Transverse colon (tissue), 4 donors: ENCODE data around the gene KIAA0753. TPM values are rescaled to one million over a fixed set of nuclear protein-coding genes. Genes with fewer than 3 reads are reported as not detected.

ENCODE experiments used
- DNase-seq: peaks from one replicate; pipeline ENCODE4 v3.0.0-alpha.2; 2019
- H3K27ac ChIP-seq, 4 donors: fragments of 200-600 bp; sonication (generic); 2 replicates each; pipeline ENCODE4 v1.5.1; 2016 to 2018; ENCODE audit warnings: inconsistent platforms in 4 of 4
- H3K27me3 ChIP-seq: fragments of 200-600 bp; sonication (generic); 2 replicates; pipeline ENCODE4 v1.5.1; 2017; ENCODE audit warnings: inconsistent platforms
- H3K36me3 ChIP-seq, 4 donors: fragments of 200-600 bp; sonication (generic); 2 replicates each; pipeline ENCODE4 v1.5.1; 2017 to 2019; ENCODE audit warnings: inconsistent platforms in 4 of 4
- H3K4me1 ChIP-seq, 4 donors: fragments of 200-600 bp; sonication (generic); 2 replicates each; pipeline ENCODE4 v1.5.1; 2017 to 2020; ENCODE audit warnings: inconsistent platforms in 4 of 4
- H3K4me3 ChIP-seq, 4 donors: fragments of 200-600 bp; sonication (generic); 1 replicate in 1 of 4; 2 replicates in 3 of 4; pipeline versions ENCODE4 v1.5.1 to v1.6.1; 2017 to 2019; ENCODE audit warnings: inconsistent platforms in 4 of 4
- H3K9me3 ChIP-seq, 2 donors: fragments of 200-600 bp; sonication (generic); 2 replicates each; pipeline ENCODE4 v1.5.1; 2017 to 2019; ENCODE audit warnings: inconsistent platforms in 2 of 2
- CTCF ChIP-seq, 5 experiments: fragments of 200-600 bp in 3 of 5; fragments of 450-650 bp in 2 of 5; sonication (generic) in 3 of 5; IDR thresholded peaks; 1 replicate in 2 of 5; 2 replicates in 3 of 5; pipeline ENCODE4 v1.5.1; 2016 to 2017; ENCODE audit warnings: antibody characterized with exemption in 5 of 5, inconsistent platforms in 3 of 5, mild to moderate bottlenecking in 2 of 5, moderate library complexity in 1 of 5
- EP300 ChIP-seq: sonication (generic); formaldehyde crosslinking; IDR thresholded peaks from one replicate; pipeline ENCODE4 v1.6.1; 2017; ENCODE audit warnings: antibody characterized with exemption, low read depth
- POLR2A ChIP-seq: fragments of 450-650 bp; IDR thresholded peaks from one replicate; pipeline ENCODE4 v1.6.1; 2016; ENCODE audit warnings: antibody characterized with exemption, mild to moderate bottlenecking, moderate library complexity
- POLR2AphosphoS5 ChIP-seq, 3 donors: sonication (generic); formaldehyde crosslinking; IDR thresholded peaks; one replicate each; pipeline ENCODE4 v1.6.1; 2016; ENCODE audit warnings: antibody characterized with exemption in 3 of 3
- WGBS, 2 donors: methylation state at CpG; one replicate each; pipeline ENCODE4 v1.1.5; 2018; ENCODE audit warnings: low coverage in 1 of 2; 5-methylcytosine and 5-hydroxymethylcytosine counted together
- in situ Hi-C, 4 donors: fragments of 200-750 bp; cut with MboI; loops; one replicate each; pipeline versions ENCODE4 v1.15.0 to v1.15.1; 2017; ENCODE audit warnings: low sequenced_read_pairs in 3 of 4, low pct_ligation_motif_present in 1 of 4, low pct_unique_long_range_greater_than_20kb in 1 of 4
- intact Hi-C: fragments of 100-400 bp; cut with DNase I; formaldehyde crosslinking; loops from one replicate; pipeline ENCODE4 v1.15.1; 2023; ENCODE audit warnings: low total_unique reads
- small RNA-seq, 4 donors: library from RNA; depleted of rRNA; stranded (forward); fragments of <200 nt; gene quantifications; one replicate each; pipeline ENCODE3, GENCODE V24; 2016
- total RNA-seq, 4 donors: library from RNA; depleted of rRNA; stranded (reverse); fragments of >200 nt; gene quantifications; one replicate each; pipeline ENCODE4 v1.1.0, GENCODE V29; 2016

The KIAA0753 gene
- total RNA-seq, 4 donors from 2014 or later, result 9.8 to 41.1 (median 16.9) TPM

GRCh38 chr17:6528557-6528956 lies 112.0 kb downstream of the KIAA0753 start:
- 67 to 78% methylated on average over 1 to 3 of the region's 3 CpGs for WGBS, 2 donors
- in situ Hi-C loops (no loop called here), intact Hi-C loops (no loop called here)
- Histone ChIP-seq H3K27ac (no peak overlapping the region), H3K9me3 (no peaks in the 10 kb centered on the region), H3K36me3 (no peaks in the 10 kb centered on the region), H3K27me3 (no peaks in the 10 kb centered on the region), H3K4me3 (no peak overlapping the region), H3K4me1 (no peaks in the 10 kb centered on the region)
- DNase-seq, result no peak
- TF ChIP-seq EP300 (no peak), CTCF (IDR thresholded peaks at IDR 0.05) (no peak), POLR2A (no peak), POLR2AphosphoS5 (IDR thresholded peaks at IDR 0.05) (no peak)

Small RNA genes lying within 50 kb of the gene (small RNA-seq; reads per million reads assigned to genes)
- gene MIR4520-1 (0 to 0.28 (median 0.07) reads per million in 4 donors), gene RNA5SP435 (0.36 to 1.1 (median 0.71) reads per million in 4 donors)

Other genes starting within 250 kb of the KIAA0753 start
- not detected for gene AIPL1, start 205.6 kb downstream of the KIAA0753 start, total RNA-seq
- gene PIMREG, start 196.3 kb downstream of the KIAA0753 start, total RNA-seq, result 1 to 10 TPM in 1 of 4 donors, under 1 TPM in 2, not detected in 1; 0.41 to 8.4 (median 0.79) TPM
- gene PITPNM3, start 84.2 kb downstream of the KIAA0753 start, total RNA-seq, result 10 to 100 TPM; 12.7 to 51.6 (median 29.7) TPM
- 100 to 1,000 TPM in 3 of 4 donors, 10 to 100 TPM in 1; 60.2 to 439 (median 238) TPM for gene TXNDC17, start 349 bp upstream of the KIAA0753 start, total RNA-seq
- gene MED31, start 10.9 kb upstream of the KIAA0753 start, total RNA-seq, result 10 to 100 TPM in 1 of 4 donors, 1 to 10 TPM in 3; 1.2 to 36.3 (median 5.9) TPM
- 1 to 10 TPM in 2 of 4 donors, not detected in 2; 1.4 to 1.7 TPM for gene C17orf100, start 11.1 kb upstream of the KIAA0753 start, total RNA-seq
- not detected for gene SLC13A5, start 72.7 kb upstream of the KIAA0753 start, total RNA-seq
- 10 to 100 TPM in 3 of 4 donors, 1 to 10 TPM in 1; 6.7 to 15.5 (median 14.1) TPM for gene XAF1, start 115.3 kb upstream of the KIAA0753 start, total RNA-seq
- not detected for gene FBXO39, start 135.5 kb upstream of the KIAA0753 start, total RNA-seq
- gene TEKT1, start 191.0 kb upstream of the KIAA0753 start, total RNA-seq, result not detected